GM12878 (cell line): ENCODE data around the gene RUNX3. TPM values are rescaled to one million over a fixed set of nuclear protein-coding genes. Genes with fewer than 3 reads are reported as not detected.

Source experiments
- ATAC-seq: fragments of 200-7000 bp; cut with Tn5 transposase; 3 replicates; pipeline ENCODE4 v1.9.1; 2020; ENCODE audit warnings: mild to moderate bottlenecking, moderate library complexity
- BruUV-seq: library from RNA; stranded (reverse); fragments of 400-500 nt; replicated peaks from 2 replicates; lab custom pipeline; 2021; lab: Mats Ljungman, UMichigan
- CTCF ChIA-PET: fragments of 300-600 bp; sonication (Branson Sonifier 250); formaldehyde crosslinking; extraction: SDS; loops from one replicate; lab custom pipeline; 2021; ENCODE audit warnings: inconsistent platforms; lab: Yijun Ruan, JAX
- POLR2A ChIA-PET: fragments of 350-600 bp; formaldehyde crosslinking; extraction: SDS; loops from one replicate; lab custom pipeline; 2021; ENCODE audit warnings: inconsistent platforms; lab: Charles Lee
- RAD21 ChIA-PET: fragments of 300-600 bp; sonication (Branson Sonifier 250); formaldehyde crosslinking; loops from one replicate; lab custom pipeline; 2023; ENCODE audit warnings: antibody characterized with exemption; ENCODE audit not compliant: unreplicated experiment; lab: Charles Lee
- SMC1A ChIA-PET: fragments of 300-600 bp; sonication (Branson Sonifier 250); formaldehyde crosslinking; loops from one replicate; lab custom pipeline; 2023; ENCODE audit not compliant: unreplicated experiment, uncharacterized antibody; lab: Charles Lee
- DNase-seq: peaks from one replicate; pipeline ENCODE4 v3.0.0-alpha.2; 2011; ENCODE audit warnings: low read depth, low spot score
- FAIRE-seq: peaks from 3 replicates; lab custom pipeline; 2011; peaks lifted over from hg19 to GRCh38; lab: Jason Lieb, UNC
- H2AFZ ChIP-seq: 2 replicates; pipeline ENCODE4 v1.6.0; 2011; ENCODE audit warnings: low read depth, low read length, control low read depth; ENCODE audit not compliant: control insufficient read depth
- H3K27ac ChIP-seq: 2 replicates; pipeline ENCODE4 v1.5.1; 2011; ENCODE audit warnings: control low read depth; ENCODE audit not compliant: control insufficient read depth, insufficient read depth
- H3K27me3 ChIP-seq, 2 experiments: replicated peaks in 1 of 2; 2 replicates each; pipeline versions ENCODE4 v1.6.0 to v1.6.1; 2011; ENCODE audit warnings: low read length in 1 of 2; ENCODE audit not compliant: control insufficient read depth in 2 of 2, insufficient read depth in 2 of 2
- H3K36me3 ChIP-seq, 2 experiments: 2 replicates each; pipeline ENCODE4 v1.5.1; 2011; ENCODE audit warnings: low read length in 1 of 2; ENCODE audit not compliant: control insufficient read depth in 2 of 2, insufficient read depth in 2 of 2
- H3K4me1 ChIP-seq: 2 replicates; pipeline ENCODE4 v1.6.1; 2011; ENCODE audit warnings: mild to moderate bottlenecking, low read length, moderate library complexity, mixed read lengths; ENCODE audit not compliant: control insufficient read depth, insufficient read depth
- H3K4me2 ChIP-seq: 2 replicates; pipeline ENCODE4 v1.6.0; 2011; ENCODE audit warnings: control low read depth; ENCODE audit not compliant: control insufficient read depth, insufficient read depth
- H3K4me3 ChIP-seq: fragments of 200-600 bp; sonication (generic); 2 replicates; pipeline ENCODE4 v1.5.1; 2016
- H3K79me2 ChIP-seq: 2 replicates; pipeline ENCODE4 v1.6.0; 2011; ENCODE audit warnings: low read length; ENCODE audit not compliant: control insufficient read depth, insufficient read depth
- H3K9ac ChIP-seq: 2 replicates; pipeline ENCODE4 v1.8.0; 2011; ENCODE audit warnings: low read length, control low read depth, mixed read lengths; ENCODE audit not compliant: control insufficient read depth, insufficient read depth
- H3K9me3 ChIP-seq: replicated peaks from 3 replicates; pipeline ENCODE4 v1.5.1; 2011; ENCODE audit warnings: mild to moderate bottlenecking, low read length; ENCODE audit not compliant: control insufficient read depth, insufficient read depth
- H4K20me1 ChIP-seq: 2 replicates; pipeline ENCODE4 v1.6.0; 2011; ENCODE audit not compliant: control insufficient read depth, insufficient read depth
- BHLHE40 ChIP-seq, 2 experiments: fragments of 450-650 bp in 1 of 2; IDR thresholded peaks; 2 replicates each; pipeline ENCODE4 v1.6.1; 2011 to 2017; ENCODE audit warnings: low read depth in 2 of 2, borderline replicate concordance in 1 of 2, improper control_type of control experiment in 1 of 2, low read length in 1 of 2, mild to moderate bottlenecking in 1 of 2
- EED ChIP-seq: sonication (generic); IDR thresholded peaks from 2 replicates; pipeline ENCODE4 v1.6.1; 2016; ENCODE audit warnings: antibody characterized with exemption, low read depth
- FOXK2 ChIP-seq: fragments of 450-650 bp; IDR thresholded peaks from 2 replicates; pipeline ENCODE4 v1.6.1; 2017; ENCODE audit warnings: mild to moderate bottlenecking, moderate library complexity
- FOXM1 ChIP-seq: IDR thresholded peaks from 2 replicates; pipeline ENCODE4 v1.6.1; 2012; ENCODE audit warnings: low read depth, mild to moderate bottlenecking, inconsistent platforms, low read length, moderate library complexity
- HDAC2 ChIP-seq: fragments of 200-600 bp; sonication (generic); IDR thresholded peaks from 2 replicates; pipeline ENCODE4 v1.6.1; 2017
- HDAC6 ChIP-seq: fragments of 200-600 bp; sonication (generic); IDR thresholded peaks from one replicate; pipeline ENCODE4 v1.8.0; 2017; ENCODE audit warnings: antibody characterized with exemption; ENCODE audit not compliant: unreplicated experiment
- HSF1 ChIP-seq: fragments of 150-350 bp; IDR thresholded peaks from 2 replicates; pipeline ENCODE4 v1.6.1; 2014; ENCODE audit warnings: mild to moderate bottlenecking, low read depth, low read length
- KAT2A ChIP-seq: conservative IDR thresholded peaks from 2 replicates; pipeline ENCODE4 v1.6.1; 2011; ENCODE audit warnings: low read depth, low read length; ENCODE audit not compliant: control insufficient read depth
- PAX8 ChIP-seq: fragments of 450-650 bp; IDR thresholded peaks from 2 replicates; pipeline ENCODE4 v1.6.1; 2017; ENCODE audit warnings: mild to moderate bottlenecking, moderate library complexity
- POLR2AphosphoS2 ChIP-seq: IDR thresholded peaks from 2 replicates; pipeline ENCODE4 v1.6.1; 2011; ENCODE audit warnings: low read depth, mild to moderate bottlenecking, low read length, improper control_type of control experiment, moderate library complexity
- PRDM15 ChIP-seq: fragments of 450-650 bp; formaldehyde crosslinking; IDR thresholded peaks from 2 replicates; pipeline ENCODE4 v1.4.0; 2020; ENCODE audit warnings: mild to moderate bottlenecking, moderate library complexity
- SREBF2 ChIP-seq: IDR thresholded peaks from 2 replicates; pipeline ENCODE4 v1.6.1; 2012; ENCODE audit warnings: mild to moderate bottlenecking, low read length
- TAF1 ChIP-seq: IDR thresholded peaks from 2 replicates; pipeline ENCODE4 v1.6.1; 2011; ENCODE audit warnings: mild to moderate bottlenecking, low read depth, low read length, borderline replicate concordance
- ZBTB4 ChIP-seq: fragments of 450-650 bp; formaldehyde crosslinking; IDR thresholded peaks from 2 replicates; pipeline ENCODE4 v1.4.0; 2022; ENCODE audit warnings: mild to moderate bottlenecking, moderate library complexity
- ZNF384 ChIP-seq: IDR thresholded peaks from 2 replicates; pipeline ENCODE4 v1.6.1; 2012; ENCODE audit warnings: low read depth, mild to moderate bottlenecking, low read length, improper control_type of control experiment, borderline replicate concordance
- WGBS: methylation state at CpG from one replicate; pipeline ENCODE4 v1.1.6; 2016; ENCODE audit warnings: low lambda C conversion rate; ENCODE audit not compliant: insufficient replicate concordance, insufficient coverage; ENCODE audit errors: missing lambda C conversion rate; 5-methylcytosine and 5-hydroxymethylcytosine counted together
- in situ Hi-C: fragments of 300-500 bp; cut with MboI; formaldehyde crosslinking; loops from 9 replicates; pipeline ENCODE4 v1.14.3; 2018; ENCODE audit warnings: mixed read lengths
- intact Hi-C: fragments of 100-400 bp; cut with micrococcal nuclease; formaldehyde crosslinking; loops from one replicate; pipeline ENCODE4 v1.14.2; 2022; ENCODE audit not compliant: unreplicated experiment
- polyA plus RNA-seq, 11 experiments: library from polyadenylated mRNA; depleted of rRNA in 4 of 11; unstranded in 6 of 11; stranded (reverse) in 5 of 11; fragments of >200 nt; fragmentation: Nextera tagmentation in 4 of 11; fragmentation: Illumina TruSeq in 1 of 11; extraction: Ambion mirVana in 4 of 11; extraction: Trizol in 1 of 11; gene quantifications; 1 replicate in 1 of 11; 2 replicates in 10 of 11; pipeline versions ENCODE4 v1.2.1 to v1.2.3, GENCODE V29; 2011 to 2016; ENCODE audit warnings: inconsistent platforms in 2 of 11, missing spikeins in 2 of 11, low read depth in 1 of 11
- total RNA-seq, 4 experiments: library from RNA; depleted of rRNA in 3 of 4; stranded (reverse); fragments of >200 nt in 3 of 4; fragmentation: Illumina TruSeq in 1 of 4; extraction: Trizol in 1 of 4; gene quantifications; 2 replicates each; pipeline versions ENCODE4 v1.2.1 to v1.2.3, GENCODE V29; 2013 to 2021

The RUNX3 gene
- total and polyA plus RNA-seq, 10 of the 15 experiments (the other 5 are each of a cell fraction or from before 2014, with no cell fraction given): 19.0 to 151 (median 31.4) TPM

GRCh38 chr1:24905979-24906720 is 23.9 kb downstream of the RUNX3 start:
- no peaks in the 10 kb centered on the region for H3K27me3 ChIP-seq
- peaks cover 13% of the 10 kb centered on the region for H4K20me1 ChIP-seq
- no peak overlapping the region for H3K27ac ChIP-seq
- ChIA-PET SMC1A (no interaction called here), RAD21 (interaction anchor here (0.6 to 0.7 kb wide), 2 partner anchors 21 to 598 kb away, joined by 3 read pairs; no protein-coding TSS in a partner anchor), CTCF (no interaction called here), POLR2A (no interaction called here)
- no peaks in the 10 kb centered on the region for H3K9me3 ChIP-seq
- no peak overlapping the region for H2AFZ ChIP-seq
- in situ Hi-C loops (no loop called here), intact Hi-C loops (no loop called here)
- H3K4me3 ChIP-seq: no peak overlapping the region
- DNase-seq (no peak), ATAC-seq (no peak)
- no peak overlapping the region for H3K4me2 ChIP-seq
- peaks cover 7% of the 10 kb centered on the region for H3K4me1 ChIP-seq
- peaks cover 13% of the 10 kb centered on the region for H3K79me2 ChIP-seq
- no TSS peak for BruUV-seq
- no peak for TF ChIP-seq EED
- no peak for TF ChIP-seq HDAC6
- no peak for TF ChIP-seq KAT2A
- no peak for TF ChIP-seq FOXK2
- no peak for TF ChIP-seq POLR2AphosphoS2
- no peak for TF ChIP-seq SREBF2
- no peak for TF ChIP-seq PAX8
- no peak for TF ChIP-seq FOXM1
- TF ChIP-seq ZBTB4 (CRISPR knock-in tag): no peak
- TF ChIP-seq HSF1: no peak
- TF ChIP-seq PRDM15 (CRISPR knock-in tag): no peak
- no peak for TF ChIP-seq ZNF384
- TF ChIP-seq BHLHE40 (IDR thresholded peaks at IDR 0.05; ENCODE audit: borderline replicate concordance in 1 of 2, low read depth in 2 of 2, low read length in 1 of 2): no peak
- TF ChIP-seq HDAC2: no peak
- TF ChIP-seq TAF1: no peak
- TF ChIP-seq, all 136 proteins: peak for 0
- no peak for FAIRE-seq
- WGBS: 62% methylated on average over 17 of the region's 17 CpGs
- Histone ChIP-seq H3K9ac (no peak overlapping the region), H3K36me3 (peaks cover 53 to 85% of the 10 kb centered on the region in 2 experiments)
